H9 (cell line): ENCODE measurements around the gene DDX20. TPM values are rescaled to one million over a fixed set of nuclear protein-coding genes. Genes with fewer than 3 reads are reported as not detected.

Experiments
- DNase-seq: peaks from one replicate; pipeline ENCODE4 v3.0.0-alpha.2; 2017
- H2AFZ ChIP-seq: one replicate; pipeline ENCODE4 v1.6.1; 2013; ENCODE audit warnings: mild to moderate bottlenecking, low read length, control low read depth, moderate library complexity
- H2AK5ac ChIP-seq: 2 replicates; pipeline ENCODE4 v1.6.1; 2013; ENCODE audit warnings: low read length, control low read depth, mixed read lengths; ENCODE audit not compliant: insufficient read length
- H2BK120ac ChIP-seq: one replicate; pipeline ENCODE4 v1.6.1; 2013; ENCODE audit warnings: low read depth, mild to moderate bottlenecking, low read length, control low read depth, inconsistent platforms; ENCODE audit not compliant: poor library complexity, severe bottlenecking
- H2BK12ac ChIP-seq: 2 replicates; pipeline ENCODE4 v1.6.1; 2013; ENCODE audit warnings: low read length, control low read depth, mixed read lengths, low read depth; ENCODE audit not compliant: insufficient read length
- H2BK15ac ChIP-seq: 2 replicates; pipeline ENCODE4 v1.6.1; 2013; ENCODE audit warnings: low read depth, low read length, control low read depth
- H2BK20ac ChIP-seq: one replicate; pipeline ENCODE4 v1.6.1; 2013; ENCODE audit warnings: low read depth, mild to moderate bottlenecking, low read length, control low read depth, inconsistent platforms; ENCODE audit not compliant: poor library complexity, severe bottlenecking
- H2BK5ac ChIP-seq: 2 replicates; pipeline ENCODE4 v1.6.1; 2013; ENCODE audit warnings: low read length, control low read depth, mixed read lengths; ENCODE audit not compliant: insufficient read length
- H3K14ac ChIP-seq: 2 replicates; pipeline ENCODE4 v1.6.1; 2013; ENCODE audit warnings: low read length, control low read depth; ENCODE audit not compliant: insufficient read depth
- H3K18ac ChIP-seq: 2 replicates; pipeline ENCODE4 v1.6.1; 2013; ENCODE audit warnings: low read depth, mild to moderate bottlenecking, mixed read lengths, low read length, control low read depth; ENCODE audit not compliant: insufficient read length
- H3K23ac ChIP-seq: 2 replicates; pipeline ENCODE4 v1.6.1; 2013; ENCODE audit warnings: low read length, control low read depth, mixed read lengths, low read depth; ENCODE audit not compliant: insufficient read length
- H3K23me2 ChIP-seq: 2 replicates; pipeline ENCODE4 v1.6.1; 2013; ENCODE audit warnings: low read depth, mild to moderate bottlenecking, mixed read lengths, low read length, control low read depth; ENCODE audit not compliant: insufficient read length, poor library complexity, severe bottlenecking
- H3K27ac ChIP-seq: 2 replicates; pipeline ENCODE4 v1.5.1; 2013; ENCODE audit warnings: low read length, control low read depth, mixed read lengths, low read depth; ENCODE audit not compliant: insufficient read length
- H3K27me3 ChIP-seq: 2 replicates; pipeline ENCODE4 v1.6.1; 2013; ENCODE audit warnings: low read length, control low read depth, inconsistent platforms; ENCODE audit not compliant: insufficient read depth
- H3K4ac ChIP-seq: 2 replicates; pipeline ENCODE4 v1.6.1; 2013; ENCODE audit warnings: low read depth, mild to moderate bottlenecking, control low read depth, inconsistent platforms, low read length, moderate library complexity
- H3K4me1 ChIP-seq: 2 replicates; pipeline ENCODE4 v1.6.1; 2013; ENCODE audit warnings: low read length, control low read depth, inconsistent platforms; ENCODE audit not compliant: insufficient read depth
- H3K4me2 ChIP-seq: 2 replicates; pipeline ENCODE4 v1.6.1; 2013; ENCODE audit warnings: low read length, control low read depth, mixed read lengths; ENCODE audit not compliant: insufficient read length, insufficient read depth
- H3K56ac ChIP-seq: 2 replicates; pipeline ENCODE4 v1.6.1; 2013; ENCODE audit warnings: low read depth, mild to moderate bottlenecking, mixed read lengths, low read length, control low read depth; ENCODE audit not compliant: insufficient read length
- H3K79me1 ChIP-seq: 2 replicates; pipeline ENCODE4 v1.6.1; 2013; ENCODE audit warnings: low read depth, mild to moderate bottlenecking, moderate library complexity, low read length, control low read depth, inconsistent platforms; ENCODE audit not compliant: insufficient read depth, poor library complexity, severe bottlenecking
- H3K79me2 ChIP-seq: 2 replicates; pipeline ENCODE4 v1.6.1; 2013; ENCODE audit warnings: low read length, control low read depth, inconsistent platforms; ENCODE audit not compliant: insufficient read depth
- H3K9ac ChIP-seq: 2 replicates; pipeline ENCODE4 v1.6.1; 2013; ENCODE audit warnings: low read length, control low read depth, mixed read lengths; ENCODE audit not compliant: insufficient read length; ENCODE audit errors: extremely low read depth
- H3K9me3 ChIP-seq: one replicate; pipeline ENCODE4 v1.6.1; 2013; ENCODE audit warnings: low read depth, low read length, inconsistent platforms; ENCODE audit not compliant: control insufficient read depth
- H3T11ph ChIP-seq: one replicate; pipeline ENCODE4 v1.6.1; 2013; ENCODE audit warnings: mild to moderate bottlenecking, low read length, control low read depth, inconsistent platforms
- H4K20me1 ChIP-seq: one replicate; pipeline ENCODE4 v1.6.1; 2013; ENCODE audit not compliant: control insufficient read depth, insufficient read length, insufficient read depth
- H4K5ac ChIP-seq: 2 replicates; pipeline ENCODE4 v1.6.1; 2013; ENCODE audit warnings: low read depth, mild to moderate bottlenecking, mixed read lengths, low read length, control low read depth; ENCODE audit not compliant: insufficient read length
- H4K8ac ChIP-seq: replicated peaks from 2 replicates; pipeline ENCODE4 v1.6.1; 2013; ENCODE audit warnings: low read length, control low read depth, mixed read lengths, low read depth; ENCODE audit not compliant: insufficient read length
- H4K91ac ChIP-seq: 2 replicates; pipeline ENCODE4 v1.6.1; 2013; ENCODE audit warnings: low read depth, mild to moderate bottlenecking, moderate library complexity, mixed read lengths, low read length, control low read depth; ENCODE audit not compliant: insufficient read length
- H3K27ac Mint-ChIP-seq, 3 experiments: 2 replicates in 2 of 3; 3 replicates in 1 of 3; pipeline ENCODE4 v1.8.0; 2020 to 2021; ENCODE audit warnings: mixed read lengths in 3 of 3, mild to moderate bottlenecking in 1 of 3, moderate library complexity in 1 of 3
- H3K27me3 Mint-ChIP-seq: 2 replicates; pipeline ENCODE4 v1.8.0; 2021; ENCODE audit warnings: low read depth, mild to moderate bottlenecking, moderate library complexity, mixed read lengths
- H3K36me3 Mint-ChIP-seq, 3 experiments: 2 replicates in 2 of 3; 3 replicates in 1 of 3; pipeline ENCODE4 v1.8.0; 2020 to 2021; ENCODE audit warnings: low read depth in 3 of 3, mixed read lengths in 3 of 3; ENCODE audit not compliant: insufficient read depth in 1 of 3
- H3K4me1 Mint-ChIP-seq, 2 experiments: 2 replicates each; pipeline ENCODE4 v1.8.0; 2020; ENCODE audit warnings: mixed read lengths in 2 of 2
- H3K4me3 Mint-ChIP-seq, 2 experiments: 2 replicates in 1 of 2; 3 replicates in 1 of 2; pipeline ENCODE4 v1.8.0; 2020 to 2021; ENCODE audit warnings: mild to moderate bottlenecking in 2 of 2, mixed read lengths in 2 of 2, moderate library complexity in 1 of 2
- H3K9me3 Mint-ChIP-seq, 2 experiments: 2 replicates in 1 of 2; 3 replicates in 1 of 2; pipeline ENCODE4 v1.8.0; 2020; ENCODE audit warnings: mild to moderate bottlenecking in 2 of 2, mixed read lengths in 2 of 2, moderate library complexity in 1 of 2
- CTCF ChIP-seq: fragments of 200-600 bp; sonication (generic); conservative IDR thresholded peaks from 3 replicates; pipeline ENCODE4 v1.8.0; 2021; ENCODE audit warnings: antibody characterized with exemption, mild to moderate bottlenecking
- WGBS: extraction: QIAGEN DNeasy Blood & Tissue Kit; methylation state at CpG from one replicate; pipeline ENCODE4 v1.1.7; 2013; ENCODE audit warnings: missing lambda C conversion rate, low lambda C conversion rate, mixed read lengths; ENCODE audit not compliant: insufficient read length; ENCODE audit errors: extremely low coverage; 5-methylcytosine and 5-hydroxymethylcytosine counted together
- total RNA-seq: library from RNA; stranded (reverse); gene quantifications from 2 replicates; pipeline ENCODE4 v1.2.1, GENCODE V29; 2021

Gene DDX20
- total RNA-seq, 1 experiment from 2014 or later = 38.3 TPM

DNA sequence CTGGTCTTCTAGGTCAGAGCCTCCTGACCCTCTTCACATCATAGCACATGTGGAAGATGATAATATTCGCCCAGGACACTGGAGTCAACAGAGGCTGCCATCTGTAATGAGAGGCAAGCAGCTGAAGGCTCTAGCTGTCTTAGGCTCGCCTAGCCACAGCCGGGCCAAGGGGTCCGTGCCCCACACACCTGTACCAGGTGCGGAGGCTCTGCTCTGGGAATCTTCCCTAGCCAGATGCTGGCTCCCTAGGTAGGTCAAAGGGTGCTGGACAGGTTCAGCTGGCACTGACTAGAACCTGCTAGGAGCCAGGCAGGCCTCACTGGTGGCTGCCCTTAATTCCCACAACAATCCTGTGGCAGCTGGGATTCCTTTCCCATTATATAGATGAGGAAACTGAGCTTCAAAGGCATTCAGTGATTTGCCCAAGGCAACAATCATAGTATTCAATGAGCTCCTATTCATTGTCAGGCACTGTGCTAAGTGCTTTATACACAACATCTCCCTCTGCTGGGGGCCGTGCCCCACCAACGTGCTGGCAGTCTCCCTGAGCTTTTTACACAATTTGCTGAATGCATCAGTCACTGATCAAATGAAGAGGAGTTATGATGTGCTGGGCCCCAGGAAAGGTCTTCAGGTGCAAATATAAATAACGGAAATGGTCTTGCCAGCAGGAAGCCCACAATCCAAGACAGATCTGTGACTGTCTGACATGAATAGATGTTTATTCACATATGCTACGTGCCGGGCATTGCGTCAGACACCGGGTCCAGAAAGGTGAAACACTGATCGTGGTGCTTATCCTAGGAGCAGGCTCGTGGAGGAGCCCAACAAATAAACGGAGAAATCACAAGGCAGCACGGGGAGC lies 58.0 kb downstream of the DDX20 start:
- no peaks in the 10 kb centered on the region; the same call in 1 of the 2 replicates for H3K27me3 Mint-ChIP-seq
- no peak overlapping the region for H3K27ac ChIP-seq
- no peak overlapping the region for H3K4me3 Mint-ChIP-seq
- H4K5ac ChIP-seq = no peak overlapping the region
- no peak overlapping the region; the same call in 1 of the 2 replicates for H2BK15ac ChIP-seq
- no CpG with 5 or more reads among the region's 16 CpGs for WGBS
- no peaks in the 10 kb centered on the region for H3K79me1 ChIP-seq
- H3K23me2 ChIP-seq = no peaks in the 10 kb centered on the region
- H3K23ac ChIP-seq = no peak overlapping the region
- H3K18ac ChIP-seq = no peak overlapping the region
- DNase-seq = no peak
- H3K9me3 ChIP-seq = no peaks in the 10 kb centered on the region
- no peak overlapping the region for H4K91ac ChIP-seq
- TF ChIP-seq CTCF = peak; percentile 39; the same call in 2 of the 3 replicates
- no peak overlapping the region for H3K56ac ChIP-seq
- H3K14ac ChIP-seq = no peak overlapping the region; the same call in 1 of the 2 replicates
- no peak overlapping the region for H3K4ac ChIP-seq
- H3K79me2 ChIP-seq = no peaks in the 10 kb centered on the region
- H3K27me3 ChIP-seq = no peaks in the 10 kb centered on the region
- no peak overlapping the region for H4K8ac ChIP-seq
- no peak overlapping the region for H2BK120ac ChIP-seq
- peaks cover 3 to 4% of the 10 kb centered on the region in 2 experiments for H3K4me1 Mint-ChIP-seq
- no peak overlapping the region for H3K27ac Mint-ChIP-seq
- no peak overlapping the region for H2AFZ ChIP-seq
- no peaks in the 10 kb centered on the region for H3K4me1 ChIP-seq
- no peak overlapping the region for H2BK12ac ChIP-seq
- no peak overlapping the region for H2BK20ac ChIP-seq
- no peak overlapping the region for H3K9ac ChIP-seq
- no peaks in the 10 kb centered on the region for H3K36me3 Mint-ChIP-seq
- H2BK5ac ChIP-seq = no peak overlapping the region
- H3K4me2 ChIP-seq = no peak overlapping the region
- no peaks in the 10 kb centered on the region; a peak in 1 of 5 replicates for H3K9me3 Mint-ChIP-seq
- no peak overlapping the region for H3T11ph ChIP-seq
- no peak overlapping the region for H2AK5ac ChIP-seq
- no peaks in the 10 kb centered on the region for H4K20me1 ChIP-seq
